HG03196 (cell line): Measurements from ENCODE around the gene ATP5F1E.

Experiments used
- ATAC-seq: cut with Tn5 transposase; IDR thresholded peaks from one replicate; pipeline ENCODE4 v1.9.1; 2021; ENCODE audit not compliant: unreplicated experiment

Gene ATP5F1E

DNA sequence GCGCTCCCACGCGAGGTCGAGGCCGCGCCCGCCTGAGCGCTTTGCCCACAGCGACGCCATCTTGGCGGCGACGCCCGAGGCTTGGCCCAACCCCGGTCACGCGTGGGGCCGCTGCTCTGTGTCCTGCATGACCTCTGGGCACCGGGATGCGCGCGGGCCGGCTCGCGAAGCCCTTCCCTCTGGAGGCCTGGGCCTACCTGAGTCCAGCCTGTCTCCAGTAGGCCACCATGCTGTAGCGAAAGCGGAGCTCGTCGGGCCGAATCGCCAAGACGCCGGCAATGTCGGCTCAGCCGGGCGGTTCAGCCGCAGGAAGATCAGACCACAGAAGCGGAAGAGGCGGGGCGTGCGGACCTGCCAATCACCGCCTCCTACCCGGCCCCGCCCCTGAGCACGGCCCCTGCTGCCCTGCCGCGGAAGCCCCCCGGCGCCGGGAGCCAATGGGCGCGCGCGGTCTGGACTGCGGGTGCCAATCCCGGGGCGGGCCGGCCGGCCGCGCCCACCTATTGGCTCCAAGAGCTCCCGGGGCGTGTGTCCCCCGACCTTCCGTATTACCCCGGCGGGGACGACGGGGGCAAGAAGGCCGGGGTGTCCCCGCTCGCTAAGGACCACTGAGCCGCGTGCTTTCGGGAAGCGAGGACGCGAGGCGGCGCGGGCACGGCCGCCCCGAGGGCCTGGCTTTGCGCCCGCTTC, at the start of gene ATP5F1E:
ATP5F1E (minus strand) TSS at position 313 of the 690 bp plus-strand sequence; CDS start at position 229, 84 bp downstream.
- peak; percentile 93 for ATAC-seq

DNA sequence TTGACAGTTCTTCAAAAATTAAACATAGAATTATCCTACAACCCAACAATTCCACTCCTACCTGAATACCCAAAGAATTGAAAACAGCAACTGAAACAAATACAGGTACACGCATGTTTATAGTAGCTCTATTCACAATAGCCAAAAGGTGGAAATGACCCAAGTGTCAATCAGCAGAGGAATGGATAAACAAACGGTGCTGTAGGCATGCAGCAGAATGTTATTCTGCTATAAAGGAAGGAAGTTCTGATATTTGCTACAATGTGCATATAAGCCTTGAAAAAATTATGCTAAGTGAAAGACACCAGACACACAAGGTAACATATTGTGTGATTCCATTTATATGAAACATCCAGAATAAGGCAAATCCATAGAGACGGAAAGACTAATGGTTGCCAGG, 48.9 kb upstream of the ATP5F1E start:
- ATAC-seq, result no peak

DNA sequence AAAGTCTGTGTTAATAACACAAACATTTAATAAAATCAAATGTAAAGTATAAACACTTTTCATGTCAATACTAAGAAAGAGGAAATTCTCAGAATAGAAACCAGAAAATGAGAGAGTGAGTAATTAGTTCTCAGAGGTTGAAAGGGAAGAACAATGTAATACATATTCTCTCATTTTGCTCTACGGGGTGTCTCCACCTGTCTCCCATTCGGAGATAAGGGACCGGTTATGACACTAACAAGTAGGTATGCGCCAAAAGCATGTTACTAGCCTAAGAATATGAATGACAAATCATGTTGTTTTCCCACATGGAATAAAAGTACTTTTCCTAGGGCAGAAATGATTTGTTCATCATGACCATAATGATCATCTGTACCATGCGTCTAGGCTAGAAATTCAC, 46.1 kb upstream of the ATP5F1E start:
- ATAC-seq, result no peak

DNA sequence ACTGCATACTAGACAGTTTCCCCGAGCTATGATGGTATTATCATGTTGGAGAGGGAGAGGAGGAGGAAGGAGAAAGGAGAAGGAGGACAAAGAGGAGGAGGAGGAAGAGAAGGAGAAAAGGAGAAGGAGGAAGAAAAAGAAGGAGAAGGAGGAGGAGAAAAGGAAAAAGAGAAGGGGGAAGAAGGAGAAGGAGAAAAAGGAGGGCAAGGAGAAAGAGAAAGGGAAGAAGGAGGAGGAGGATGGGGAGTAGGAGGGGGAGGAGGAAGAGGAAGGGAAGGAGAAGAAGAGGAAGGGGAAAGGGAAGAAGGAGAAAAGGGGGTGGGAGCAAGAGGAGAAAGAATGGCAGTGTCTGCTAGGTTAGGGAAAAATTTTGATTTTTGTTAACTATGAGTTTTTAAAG, 45.6 kb upstream of the ATP5F1E start:
- no peak for ATAC-seq

DNA sequence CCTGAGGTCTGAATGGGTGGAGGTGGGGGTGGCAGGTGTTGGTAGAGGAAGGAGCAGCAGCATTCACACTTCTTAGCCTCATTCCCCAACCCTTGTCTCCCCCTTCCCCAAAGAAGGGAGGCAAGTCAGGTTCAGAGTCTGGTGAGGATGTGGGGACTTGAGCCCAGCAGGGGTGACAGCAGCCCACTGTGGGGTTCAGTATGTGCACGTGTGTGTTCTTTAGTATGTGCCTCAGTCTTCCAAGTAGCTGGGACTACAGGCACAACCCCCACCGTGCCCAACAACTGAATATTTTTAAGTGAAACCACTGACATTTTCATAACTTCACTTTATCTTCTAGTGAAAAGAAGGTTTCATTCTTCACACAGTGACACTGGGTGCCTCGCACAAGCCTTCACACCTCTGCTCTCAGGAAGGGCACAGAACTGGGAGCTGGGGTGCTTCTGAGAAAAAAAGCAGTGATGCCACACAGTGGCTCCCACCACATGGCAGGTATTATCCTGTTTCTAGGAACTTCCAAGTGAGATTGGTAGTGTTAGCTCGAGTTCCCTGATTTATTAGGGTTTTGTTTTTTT, 43.9 kb upstream of the ATP5F1E start:
- ATAC-seq, result no peak

DNA sequence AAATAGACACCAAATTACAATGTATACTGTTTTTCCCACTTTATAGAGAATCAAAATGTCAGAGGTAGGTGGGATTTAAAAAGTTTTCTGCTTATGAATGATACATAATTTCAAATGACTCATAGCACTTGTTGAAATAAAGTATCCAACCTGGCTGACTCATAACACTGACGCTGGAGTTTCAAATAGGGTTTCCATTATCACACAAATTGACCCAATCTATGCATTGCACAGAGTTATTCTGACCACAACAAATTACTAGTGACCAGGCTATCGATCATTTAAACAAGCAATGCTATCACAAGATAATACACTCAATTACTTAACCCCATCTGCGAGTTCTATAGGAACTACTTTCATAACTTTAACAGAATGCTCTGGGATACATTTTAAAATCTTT, 42.3 kb upstream of the ATP5F1E start:
- ATAC-seq, result no peak

DNA sequence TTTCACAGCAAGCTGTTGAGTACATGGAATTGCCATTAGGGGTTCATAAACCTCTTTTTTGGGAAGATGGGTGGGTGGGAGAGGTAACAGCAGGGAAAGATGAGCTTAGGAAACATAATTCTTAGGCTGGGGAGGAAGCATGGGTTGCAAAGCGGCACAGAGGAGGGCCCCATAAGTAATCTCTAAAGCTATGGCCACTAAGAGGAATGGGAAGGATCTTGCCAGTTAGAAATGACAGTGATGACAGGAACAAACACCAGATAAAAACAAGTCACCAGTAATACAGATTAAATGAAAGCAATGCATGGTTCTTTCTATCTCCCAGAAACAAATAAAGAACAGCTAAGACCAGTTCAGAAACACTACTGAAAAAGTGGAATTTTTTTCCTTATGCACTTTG, 41.4 kb upstream of the ATP5F1E start:
- ATAC-seq, result no peak

DNA sequence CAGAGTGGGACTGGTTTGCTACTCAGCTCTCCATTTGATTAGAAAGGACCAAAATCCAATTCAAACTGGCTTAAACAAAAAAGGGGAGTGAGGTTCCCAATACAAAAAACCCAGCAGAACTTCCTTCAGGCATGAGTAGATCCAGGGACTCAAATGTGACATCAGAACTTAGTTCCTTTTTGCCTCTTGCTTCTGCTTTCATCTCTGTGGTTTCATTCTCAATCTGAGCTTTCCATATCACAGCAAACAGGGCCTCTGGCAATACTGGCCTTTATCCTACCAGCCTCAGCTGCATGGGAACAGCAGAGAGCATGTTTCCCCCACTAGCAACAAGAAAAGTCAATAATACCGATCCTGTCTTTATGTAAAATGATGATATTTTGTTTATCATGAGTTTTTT, 39.1 kb upstream of the ATP5F1E start:
- ATAC-seq, result no peak

DNA sequence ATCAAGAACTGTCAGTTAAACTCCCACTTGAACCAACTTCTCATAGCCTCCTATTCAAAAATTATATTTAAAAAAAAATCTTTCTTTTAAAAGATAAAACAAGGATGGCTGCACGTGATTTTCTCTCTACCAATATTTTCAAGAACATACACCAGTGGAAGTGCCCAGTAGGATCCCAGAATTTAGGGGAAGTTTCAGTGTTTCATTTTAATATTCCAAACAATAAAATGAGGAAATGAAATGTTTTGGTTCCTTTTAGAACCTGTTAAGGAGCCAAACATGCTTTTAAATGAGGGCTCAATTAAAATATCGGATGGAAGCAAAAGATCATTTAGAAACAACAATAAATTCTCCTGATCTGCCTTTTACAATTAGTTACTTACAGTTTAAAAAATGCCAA, 36.9 kb upstream of the ATP5F1E start:
- no peak for ATAC-seq

DNA sequence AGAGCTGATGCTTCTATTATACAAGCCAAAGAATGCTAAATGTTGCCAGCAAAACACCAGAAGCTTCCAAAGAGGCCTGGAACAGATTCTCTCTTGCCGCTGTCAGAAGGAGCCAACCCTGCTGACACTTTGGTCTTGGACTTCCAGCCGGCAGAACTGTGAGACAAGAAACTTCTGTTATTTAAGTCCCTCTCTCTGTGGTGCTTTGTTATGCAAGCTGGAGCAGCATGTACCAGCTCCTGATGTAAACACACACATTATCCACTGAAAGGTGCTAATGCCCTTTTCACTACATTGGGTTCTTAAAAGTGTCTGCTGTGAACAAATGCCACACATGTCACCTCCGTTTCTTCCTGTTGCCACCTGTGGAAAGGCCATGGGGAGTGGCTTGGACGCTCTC, 36.4 kb upstream of the ATP5F1E start:
- no peak for ATAC-seq

DNA sequence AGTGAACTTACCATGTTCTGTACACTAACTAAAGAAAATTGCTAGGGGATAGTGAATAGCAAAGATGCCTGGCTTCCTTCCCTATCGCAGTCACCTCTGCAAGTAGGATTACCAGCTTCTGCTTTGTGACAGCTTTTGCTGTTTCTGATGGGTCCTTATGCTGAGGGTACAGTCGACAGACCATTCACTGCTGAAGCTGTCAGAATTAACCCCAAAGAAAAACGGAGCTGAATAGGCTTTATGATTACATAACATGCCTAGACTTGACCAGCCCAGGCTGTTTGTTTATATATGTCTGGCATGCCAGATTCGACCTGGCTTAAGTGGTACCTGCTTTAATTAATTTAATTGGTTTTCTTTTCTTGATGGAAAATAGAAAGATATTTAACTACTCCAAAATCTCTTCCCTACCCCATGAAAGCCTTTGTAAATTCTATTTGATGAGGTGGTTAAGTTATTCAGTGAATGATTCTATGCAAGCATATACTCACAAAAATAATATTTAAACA, 32.1 kb upstream of the ATP5F1E start:
- no peak for ATAC-seq

DNA sequence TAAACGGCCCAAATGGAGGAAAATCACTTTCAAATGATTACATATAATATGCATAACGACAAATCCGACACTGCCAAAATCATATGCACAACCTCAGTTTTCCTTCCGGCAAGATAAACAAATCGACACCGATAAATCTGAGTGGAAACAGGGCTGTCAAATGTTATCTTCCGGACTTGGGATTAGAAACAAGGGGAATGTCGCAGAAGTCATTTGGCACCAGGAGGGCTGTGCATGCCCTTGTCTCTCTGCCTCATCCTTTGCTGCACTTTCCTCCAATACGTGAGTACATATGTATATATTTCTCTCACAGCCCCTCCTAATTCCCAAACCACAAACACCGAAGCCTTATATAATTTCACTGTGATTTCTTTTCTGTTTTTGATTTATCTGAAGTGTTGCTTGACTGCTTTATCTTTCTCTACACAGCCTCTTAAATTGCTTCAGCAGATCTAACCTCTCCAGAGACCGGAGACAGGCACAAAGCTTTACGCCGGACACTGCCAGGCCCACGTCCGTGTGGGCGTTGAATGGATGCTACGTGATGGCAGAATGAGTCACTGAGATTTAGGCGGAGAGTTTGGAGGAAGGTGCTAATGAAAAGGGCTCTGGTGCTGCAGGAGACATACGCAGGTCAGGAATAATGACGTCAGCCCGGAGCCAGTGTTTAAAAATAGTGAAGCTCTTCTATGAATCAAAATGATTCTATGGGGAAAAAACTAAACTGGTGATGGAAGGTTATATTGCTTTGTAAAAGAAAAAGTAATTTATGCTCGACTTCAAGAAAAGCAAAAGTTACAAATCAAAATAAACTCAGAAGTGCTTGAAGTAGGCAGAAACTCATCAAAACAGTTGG, 31.5 kb upstream of the ATP5F1E start:
- no peak for ATAC-seq

DNA sequence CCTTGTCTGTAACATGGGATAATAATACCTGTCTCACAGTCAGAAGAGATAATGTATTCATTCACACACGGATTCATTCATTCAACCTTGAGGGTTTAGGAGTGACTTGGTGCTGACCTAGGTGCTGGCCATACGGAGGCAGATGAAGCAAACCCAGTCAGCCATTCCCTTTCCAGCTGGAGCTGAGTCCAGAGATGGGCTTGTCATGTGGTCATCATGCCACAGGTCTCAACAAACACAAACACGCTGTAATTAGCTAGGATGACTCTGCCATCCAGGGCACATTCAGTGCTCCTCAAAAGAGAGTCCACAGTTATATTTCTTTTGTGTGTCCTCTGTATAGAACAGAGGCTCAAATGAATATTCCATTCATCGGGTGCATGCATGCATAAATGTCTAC, 29.9 kb upstream of the ATP5F1E start:
- ATAC-seq, result no peak

DNA sequence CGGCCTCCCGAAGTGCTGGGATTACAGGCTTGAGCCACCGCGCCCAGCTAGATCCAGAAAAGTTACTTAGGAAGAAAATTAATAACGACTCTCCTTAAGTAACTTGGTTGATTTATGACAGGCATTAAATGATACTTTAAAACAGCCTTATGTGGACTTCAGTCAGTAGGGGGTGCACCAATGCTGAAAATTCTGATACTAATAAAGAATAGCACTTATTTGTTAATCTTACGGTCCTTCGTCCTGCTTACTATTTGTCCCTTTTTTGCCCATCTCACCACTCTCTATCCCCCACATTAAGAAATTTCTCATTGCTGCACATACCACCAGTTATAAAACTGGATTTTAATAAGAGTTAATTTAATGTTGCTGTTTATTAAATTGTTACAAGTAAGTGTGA, 23.2 kb upstream of the ATP5F1E start:
- ATAC-seq, result no peak

DNA sequence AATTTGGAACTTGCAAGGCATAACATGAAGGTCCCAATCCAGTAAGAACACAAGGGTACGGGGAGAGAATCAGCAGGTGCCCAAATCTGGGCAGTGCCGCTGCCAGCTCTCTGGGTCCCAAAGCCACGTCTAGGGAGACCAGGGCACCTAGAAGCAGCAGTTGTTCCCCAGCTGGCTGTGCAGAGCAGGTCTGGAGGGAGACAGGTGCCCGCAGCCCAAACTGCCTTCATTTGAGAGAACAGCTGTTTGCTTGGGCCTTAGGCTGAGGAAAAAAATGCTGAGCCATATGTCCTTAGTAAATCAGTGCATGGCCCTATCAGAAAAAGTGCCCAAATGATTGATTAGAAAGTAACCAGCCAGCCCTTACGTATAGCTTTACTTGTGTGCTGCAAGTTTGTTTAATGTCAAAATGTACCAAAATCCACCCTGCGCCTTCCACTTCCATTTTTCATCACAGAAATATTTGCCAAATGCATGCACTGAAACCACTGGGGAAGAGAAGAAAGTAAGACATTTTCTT, 19.6 kb upstream of the ATP5F1E start:
- no peak for ATAC-seq

DNA sequence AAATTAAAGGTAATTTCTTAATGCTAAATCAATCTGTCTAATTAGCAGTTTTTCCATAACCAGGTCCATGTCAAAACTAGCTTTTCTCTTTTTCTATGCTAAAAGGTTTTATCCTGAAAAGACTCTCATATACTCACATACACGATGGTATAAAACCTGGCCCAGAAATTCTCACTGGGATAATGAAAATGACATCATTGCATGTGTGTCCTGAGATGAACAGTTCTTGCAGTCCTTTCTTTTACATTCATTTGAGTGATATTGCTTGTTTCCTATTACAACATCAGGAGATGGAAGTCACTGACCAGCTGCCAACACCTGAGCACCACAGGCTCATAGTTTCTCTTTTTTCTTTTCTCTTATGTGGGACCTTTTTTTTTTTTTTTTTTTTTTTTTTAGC, 18.3 kb upstream of the ATP5F1E start:
- no peak for ATAC-seq

DNA sequence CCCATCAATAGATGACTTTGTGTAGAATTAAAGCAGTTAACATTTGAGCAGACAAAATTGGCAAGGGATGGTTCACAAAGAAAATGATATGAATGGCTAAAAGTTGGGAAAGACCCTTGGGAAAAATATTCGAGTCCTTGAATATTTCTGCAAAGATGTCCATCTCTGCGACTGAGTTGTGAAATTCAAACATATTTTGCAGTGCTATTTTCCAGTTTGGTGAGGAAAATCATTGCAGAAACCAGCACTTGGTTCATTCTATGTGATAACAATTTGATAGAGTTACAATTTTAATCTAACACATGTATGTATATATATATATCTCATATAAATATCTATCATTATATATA, 16.5 kb upstream of the ATP5F1E start:
- no peak for ATAC-seq

DNA sequence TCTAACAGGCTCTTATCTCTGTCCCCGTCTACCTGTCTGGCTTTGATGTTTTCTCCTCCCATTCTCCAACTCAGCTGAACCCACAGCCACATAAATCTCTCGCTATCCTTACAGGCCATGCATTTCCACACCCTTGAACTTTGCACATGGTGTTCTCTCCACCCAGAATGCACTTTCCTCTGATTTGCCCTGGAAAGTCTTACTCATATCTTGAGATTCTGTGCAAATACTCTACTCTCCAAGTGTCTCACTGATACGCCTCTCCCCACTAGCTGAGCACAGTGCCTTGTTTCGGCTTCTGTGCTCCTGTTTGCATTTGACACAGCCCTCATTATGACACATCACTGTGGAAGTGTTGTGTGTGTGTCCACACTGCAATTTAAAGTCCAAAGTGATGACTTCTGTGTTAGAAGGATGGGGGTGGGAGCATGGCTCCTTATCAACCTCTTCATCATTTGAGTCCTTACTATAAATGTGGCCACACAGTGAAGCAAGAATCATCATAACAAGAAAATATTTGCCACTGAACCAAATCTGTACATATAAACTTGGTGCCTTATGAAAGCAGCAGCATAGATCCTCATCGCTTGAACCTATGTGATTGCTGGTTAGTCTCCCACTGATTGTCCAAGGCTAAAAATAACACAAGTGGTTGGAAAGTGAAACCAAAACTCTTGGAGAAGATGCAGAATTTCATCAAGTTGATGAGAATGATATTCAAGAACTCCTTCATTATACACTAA, 16.0 kb upstream of the ATP5F1E start:
- no peak for ATAC-seq

DNA sequence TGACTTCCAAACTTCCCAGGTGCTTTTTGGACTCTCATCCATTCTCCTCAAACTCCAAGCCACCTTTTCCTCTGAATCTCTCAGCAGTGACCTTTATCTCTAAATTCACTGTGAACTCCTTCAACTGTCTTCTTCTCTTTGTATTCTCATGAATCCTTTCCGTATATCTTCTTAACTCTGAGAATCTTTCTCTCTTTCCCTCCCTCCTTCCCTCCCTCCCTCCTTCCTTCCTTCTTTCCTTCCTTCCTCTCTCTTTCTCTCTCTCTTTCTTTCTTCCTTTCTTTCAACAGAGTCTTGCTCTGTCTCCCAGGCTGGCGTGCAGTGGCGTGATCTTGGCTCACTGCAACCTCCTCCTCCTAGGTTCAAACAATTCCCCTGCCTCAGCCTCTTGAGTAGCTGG, 14.7 kb upstream of the ATP5F1E start:
- ATAC-seq, result no peak

DNA sequence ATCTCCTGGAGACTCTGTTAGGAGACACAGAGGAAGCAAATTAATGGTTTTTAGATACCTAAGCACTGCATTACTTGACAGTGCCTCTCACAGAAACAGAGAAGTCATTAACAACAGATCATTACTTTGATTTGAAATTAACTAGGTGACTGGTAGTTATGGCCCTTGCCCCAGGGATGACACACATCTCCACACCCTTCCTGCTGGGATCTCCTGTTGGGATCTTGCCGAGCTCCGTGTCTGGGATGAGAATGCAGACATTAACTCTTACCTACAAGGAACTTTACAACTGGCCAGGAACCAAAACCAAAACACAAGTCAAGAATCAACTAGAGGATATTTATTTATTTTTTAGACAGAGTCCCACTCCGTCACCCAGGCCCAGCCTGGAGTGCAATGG, 12.7 kb upstream of the ATP5F1E start:
- ATAC-seq, result no peak

DNA sequence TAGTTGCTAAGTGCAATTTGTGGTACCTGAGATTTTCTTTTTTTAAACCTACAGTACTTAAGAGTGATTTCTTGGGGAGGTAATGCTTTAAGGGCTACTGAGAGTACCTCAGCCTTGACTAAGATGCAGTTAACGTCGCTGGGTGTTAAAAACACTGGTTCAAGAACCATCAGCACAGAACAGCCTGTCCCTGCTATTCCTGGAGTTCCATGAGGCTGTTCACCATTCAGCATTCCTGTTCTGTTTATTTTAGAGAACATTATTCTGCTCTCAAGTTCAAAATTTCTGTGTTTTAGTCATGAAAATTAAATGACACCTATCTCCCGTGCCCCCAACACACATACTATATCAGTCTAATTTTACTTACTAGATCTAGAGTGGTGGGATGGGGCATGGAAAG, 12.2 kb upstream of the ATP5F1E start:
- no peak for ATAC-seq
